NCI-H510A (cell line): ENCODE measurements around the gene KRAS.
A peak's percentile ranks its signal among the peaks of the same experiment; 100 is the strongest.

Experiments
- DNase-seq: peaks from one replicate; lab custom pipeline; 2025; lab: John Stamatoyannopoulos, UW

Gene KRAS

DNA sequence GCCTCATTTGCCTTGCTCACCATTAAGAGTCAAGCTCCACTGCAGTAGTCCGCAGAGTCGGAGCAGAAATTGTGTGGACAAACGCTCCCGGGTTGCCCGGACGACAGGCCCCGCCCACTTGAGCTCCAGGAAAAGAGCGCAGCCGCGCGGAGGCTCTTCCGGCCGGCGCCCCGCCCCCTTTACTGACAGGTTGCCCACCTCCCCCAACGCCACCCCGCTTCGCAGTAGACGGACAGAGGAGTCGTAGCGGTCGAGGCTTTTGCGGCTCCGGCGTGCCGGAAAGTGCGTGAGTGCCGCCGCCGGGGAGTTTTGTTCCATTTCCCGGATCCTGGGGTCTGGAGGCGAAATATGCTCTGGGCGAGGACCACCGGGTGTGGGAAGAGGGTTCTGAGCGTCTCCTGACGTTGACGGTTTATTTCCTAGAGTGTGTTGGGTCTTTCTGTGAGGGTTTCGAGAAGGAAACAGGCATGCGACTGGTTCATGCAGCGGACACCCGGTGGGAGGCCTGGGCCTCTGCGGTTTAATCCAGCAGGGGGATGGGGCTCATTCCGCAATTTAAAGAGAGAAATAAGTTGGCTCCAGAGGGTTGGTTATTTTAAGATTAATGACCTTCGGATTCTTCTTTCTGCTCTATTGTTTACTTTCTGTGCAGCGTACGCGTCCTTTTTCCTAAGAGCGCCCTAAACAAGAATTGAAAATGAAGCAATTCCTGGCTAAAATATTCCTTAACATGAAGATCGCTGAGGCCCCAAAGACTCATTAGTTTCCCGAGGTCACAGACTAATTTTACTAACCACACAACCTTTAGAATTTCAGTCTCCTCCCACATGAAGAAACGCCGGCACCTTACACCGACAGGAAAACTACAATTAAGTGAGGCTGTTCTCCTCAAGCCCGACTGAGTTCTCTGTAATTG is 55.4 kb downstream of the KRAS start, which contains the start of the genes DNAI7 and ETFRF1:
DNAI7 (minus strand) TSS at position 105 of the 916 bp plus-strand sequence; CDS start at position 23, 82 bp downstream.
ETFRF1 (plus strand) TSS at position 182 of the 916 bp plus-strand sequence. CDS start 8,720 bp downstream, outside the sequence.
- peak; percentile 96 for DNase-seq

DNA sequence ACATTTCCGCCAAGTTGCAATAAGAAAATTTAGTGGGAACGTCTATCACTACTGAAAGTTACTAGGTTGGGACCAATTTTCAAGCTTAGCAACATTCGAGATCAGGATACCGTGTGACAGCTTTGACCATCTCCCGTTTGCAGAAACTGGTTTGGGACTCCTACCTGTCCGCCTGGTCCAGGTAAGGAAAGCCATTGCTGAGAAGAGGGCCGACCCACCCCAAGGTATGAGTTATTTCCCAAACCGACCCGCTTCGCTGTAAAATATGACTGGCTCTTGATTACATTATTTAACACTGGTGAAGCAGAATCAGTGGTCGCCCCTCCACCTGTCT is 56.0 kb downstream of the KRAS start:
- no peak for DNase-seq

DNA sequence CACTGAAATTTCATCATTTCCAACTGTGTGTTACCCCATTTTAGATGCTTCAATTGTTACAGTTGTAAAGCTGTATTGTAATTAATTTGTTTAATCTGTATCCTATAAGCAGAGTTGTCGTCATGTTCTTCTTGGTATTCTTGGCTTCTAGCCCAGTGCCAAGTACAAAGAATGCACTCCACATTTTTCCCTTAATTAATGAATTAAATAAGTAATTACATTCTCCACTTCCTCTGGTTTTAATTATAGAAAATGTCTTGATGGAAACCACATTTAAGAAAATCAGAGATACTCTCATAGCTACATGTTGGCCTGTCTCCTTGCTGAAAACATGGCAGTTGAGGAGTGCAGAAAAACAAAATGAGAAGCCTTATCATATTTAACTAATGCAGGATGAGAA is 56.5 kb downstream of the KRAS start:
- DNase-seq = no peak

DNA sequence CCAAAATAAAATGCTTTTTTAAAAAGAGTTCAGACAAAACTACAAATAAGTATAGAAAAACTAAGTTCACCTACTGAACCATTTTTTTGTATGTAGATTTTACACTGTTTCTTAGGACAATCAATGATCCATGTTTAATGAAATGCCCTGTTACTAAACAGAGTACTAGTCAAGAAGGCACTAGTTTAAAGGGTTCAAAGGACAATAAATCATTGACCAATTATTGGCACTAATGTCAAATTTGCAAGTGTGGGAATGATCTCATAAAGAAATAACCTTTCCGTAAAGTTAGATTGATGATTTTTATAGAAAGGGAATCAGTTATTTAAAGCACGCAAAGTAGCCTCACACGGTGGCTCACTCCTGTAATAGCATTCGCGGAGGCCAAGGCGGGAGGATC is 59.9 kb downstream of the KRAS start:
- DNase-seq = no peak

DNA sequence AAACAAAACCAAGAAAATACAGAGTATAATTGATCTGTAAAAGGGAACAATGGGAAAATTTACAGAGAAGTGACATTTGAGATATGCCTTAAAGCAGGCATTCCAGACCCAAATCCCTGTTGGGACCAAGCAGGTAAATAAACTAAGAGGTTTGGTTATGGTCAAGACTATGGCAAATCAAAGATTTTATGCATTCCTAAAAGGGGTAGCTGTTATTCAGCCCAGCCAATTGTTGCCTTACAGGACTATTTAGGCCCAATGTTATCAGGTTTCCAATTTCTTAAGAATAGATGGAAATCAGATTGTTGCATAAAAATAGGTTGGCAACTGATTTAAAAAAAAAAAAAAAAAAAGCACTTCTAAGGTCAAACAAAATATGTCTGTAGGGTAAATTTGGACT is 61.1 kb downstream of the KRAS start:
- DNase-seq = no peak

DNA sequence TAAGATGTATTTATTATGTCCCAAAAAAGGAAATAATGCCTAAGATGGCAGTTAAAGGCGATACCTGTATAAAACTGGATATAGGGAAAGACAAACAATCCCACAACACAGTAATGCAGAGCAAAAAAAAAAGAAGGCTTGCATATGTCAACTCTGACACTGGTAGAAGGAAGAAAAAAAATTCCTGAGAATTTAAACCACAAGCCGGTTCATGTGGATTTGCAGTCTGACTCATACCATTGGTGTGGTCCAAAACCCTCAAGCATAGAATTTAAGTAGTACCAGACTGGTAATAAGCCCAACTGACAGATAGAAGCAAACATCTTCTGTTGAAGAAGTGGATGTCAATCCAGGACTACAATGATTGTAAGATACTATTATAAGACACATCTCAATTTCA is 62.9 kb downstream of the KRAS start:
- DNase-seq = no peak

DNA sequence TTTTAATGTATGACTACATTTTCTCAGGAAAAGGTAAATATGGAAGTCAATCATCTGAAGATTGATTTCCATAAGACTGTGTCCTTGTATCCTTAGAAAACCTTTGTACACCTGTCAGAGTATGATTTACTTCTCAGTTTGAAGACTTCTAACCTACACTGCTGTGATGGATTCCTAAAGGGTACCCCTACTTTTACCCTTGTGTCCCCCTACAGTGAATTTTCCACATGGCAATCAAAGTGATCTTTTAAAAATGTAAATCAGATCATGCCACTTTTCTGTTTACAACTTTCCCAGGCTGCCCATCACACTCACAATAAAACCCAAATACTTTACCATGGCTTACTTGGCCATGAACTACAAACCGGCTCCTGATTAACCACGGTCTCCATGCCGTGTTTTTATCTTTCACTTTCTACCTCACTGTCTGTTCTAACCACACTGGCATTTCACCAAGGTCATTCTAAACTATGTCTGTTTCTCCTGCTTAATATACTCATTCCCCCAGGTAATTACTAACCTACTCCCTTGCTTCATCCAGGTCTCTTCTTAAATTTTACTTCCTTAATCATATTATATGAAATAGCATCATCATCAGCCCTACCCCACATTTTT is 63.8 kb downstream of the KRAS start:
- DNase-seq = no peak

DNA sequence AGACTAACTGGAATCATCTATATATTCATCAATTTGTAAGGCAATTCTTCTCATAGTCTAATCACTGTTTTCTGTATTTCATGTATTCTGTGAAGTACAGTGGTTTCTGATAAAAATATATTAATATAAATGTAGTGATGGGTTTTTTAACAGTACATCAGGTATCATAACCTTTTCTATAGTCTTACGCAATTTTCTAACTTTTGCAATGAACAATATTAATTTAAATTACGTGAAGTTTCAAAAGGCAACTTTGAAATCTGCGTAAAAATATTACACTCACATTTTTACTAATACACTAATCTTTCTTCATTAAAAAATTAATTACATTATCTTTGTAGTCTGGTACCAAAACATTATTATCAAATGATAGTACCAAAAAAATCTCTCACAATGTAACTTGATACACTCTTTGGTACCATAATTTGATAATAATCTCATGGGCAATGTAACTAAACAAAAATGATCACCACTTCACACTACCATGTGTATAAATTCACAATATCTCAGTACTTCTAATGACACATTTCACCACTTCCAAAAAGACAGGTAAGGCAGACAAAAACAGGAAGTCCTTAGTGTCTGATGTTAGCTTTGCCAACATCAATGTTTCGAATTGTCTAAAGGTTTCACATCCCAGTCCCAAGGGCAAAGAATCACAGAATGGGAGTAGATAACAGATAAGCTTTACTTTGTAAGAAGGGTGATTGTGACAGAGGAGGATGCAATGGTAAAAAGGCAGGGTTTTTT is 64.5 kb downstream of the KRAS start:
- DNase-seq = no peak

DNA sequence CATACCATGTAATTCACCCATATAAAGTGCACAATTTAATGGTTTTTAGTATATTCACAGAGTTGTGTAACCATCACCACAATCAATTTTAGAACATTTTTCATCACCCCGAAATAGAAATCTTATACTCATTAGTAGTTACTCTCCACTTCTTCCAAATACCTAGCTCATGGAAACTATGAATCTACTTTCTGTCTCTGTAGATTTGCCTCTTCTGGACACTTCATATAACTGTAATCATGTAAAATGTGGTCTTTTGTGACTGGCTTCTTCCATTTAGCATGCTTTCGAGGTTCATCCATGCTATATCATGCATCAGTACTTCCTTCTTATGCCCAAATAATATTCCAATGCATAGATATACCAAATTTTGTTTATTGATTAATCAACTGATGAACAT is 66.6 kb downstream of the KRAS start:
- no peak for DNase-seq

DNA sequence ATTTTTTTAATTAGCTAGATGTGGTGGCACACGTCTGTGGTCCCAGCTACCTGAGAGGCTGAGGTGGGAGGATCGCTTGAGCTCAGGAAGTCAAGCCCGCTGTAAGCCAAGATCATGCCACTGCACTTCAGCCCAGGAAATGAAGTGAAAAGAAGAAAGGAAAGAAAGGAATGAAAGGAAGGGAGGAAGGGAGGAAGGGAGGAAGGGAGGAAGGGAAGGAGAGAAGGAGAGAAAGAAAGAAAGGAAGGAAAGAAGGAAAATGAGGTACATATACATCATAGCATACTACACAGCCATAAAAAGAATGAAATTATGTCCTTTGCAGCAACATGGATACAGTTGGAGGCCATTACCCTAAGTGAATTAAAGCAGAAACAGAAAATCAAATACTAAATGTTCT is 68.0 kb downstream of the KRAS start:
- DNase-seq = no peak

DNA sequence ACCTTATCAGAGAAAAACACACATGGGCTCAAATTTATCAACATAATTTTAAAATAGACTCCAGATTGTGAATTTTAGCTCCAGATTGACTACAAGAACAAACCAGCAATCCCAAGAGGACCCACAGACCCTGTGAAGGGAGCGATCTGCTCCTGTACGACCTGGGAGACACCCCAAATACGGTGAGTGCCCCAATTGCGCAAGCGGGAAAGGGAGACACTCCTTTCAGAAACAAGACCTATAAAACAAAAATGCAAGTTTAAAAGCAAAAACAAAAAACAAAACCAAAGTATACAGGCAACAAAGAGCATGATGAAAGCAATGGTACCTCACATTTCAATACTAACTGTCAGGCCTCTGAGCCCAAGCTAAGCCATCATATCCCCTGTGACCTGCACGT is 87.9 kb downstream of the KRAS start:
- no peak for DNase-seq

DNA sequence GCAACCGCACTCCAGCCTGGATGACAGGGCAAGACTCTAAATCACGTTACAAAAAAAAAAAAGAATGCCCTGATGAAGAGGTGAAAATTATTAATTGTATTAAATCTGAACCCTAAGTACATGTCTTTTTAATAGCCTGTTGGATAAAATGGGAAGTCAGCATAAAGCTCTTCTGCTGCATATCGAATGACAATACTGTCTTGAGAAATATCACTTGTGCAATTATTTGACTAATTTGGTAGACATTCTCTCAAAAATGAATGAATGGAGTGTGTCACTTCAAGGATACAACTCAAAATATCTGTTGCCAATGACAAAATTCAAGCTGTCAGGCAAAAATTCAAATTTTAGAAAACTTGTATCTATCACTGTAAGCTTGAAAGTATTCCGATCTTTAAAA is 94.7 kb downstream of the KRAS start:
- DNase-seq = no peak

DNA sequence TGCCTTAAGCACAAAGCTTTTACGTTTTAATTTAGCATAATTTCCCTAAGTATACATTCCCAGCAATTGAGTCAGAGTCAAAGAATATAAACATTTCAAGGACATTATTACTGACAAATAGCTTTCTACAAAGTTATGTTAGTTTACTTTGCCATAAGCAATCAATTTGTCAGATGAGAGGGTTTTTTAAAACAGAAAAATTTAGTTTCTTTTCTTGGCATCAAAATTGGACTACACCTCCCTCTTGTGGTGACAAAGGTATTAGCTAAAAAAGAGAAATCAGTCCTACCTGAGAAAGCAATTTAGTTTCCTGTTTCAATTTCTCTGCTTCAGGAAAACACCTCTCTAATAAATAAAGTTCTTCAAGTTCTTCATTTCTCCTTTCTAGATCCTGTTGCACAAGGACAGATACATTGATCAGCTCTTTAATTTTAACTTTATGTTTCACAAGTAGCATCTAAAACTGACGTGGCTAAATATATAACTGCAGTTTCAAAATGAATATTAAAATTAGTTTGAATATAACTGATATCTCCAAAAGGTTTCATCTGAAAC is 95.6 kb downstream of the KRAS start:
- DNase-seq = no peak
